DOHH2 (cell line): Measurements from ENCODE around the gene COL9A3.

ENCODE experiments used
- CTCF ChIP-seq: fragments of 200-600 bp; sonication (generic); IDR thresholded peaks from one replicate; pipeline ENCODE4 v1.5.1; 2014; ENCODE audit warnings: antibody characterized with exemption, mild to moderate bottlenecking, low read depth, low read length; ENCODE audit not compliant: poor library complexity, severe bottlenecking
- EZH2phosphoT487 ChIP-seq: fragments of 200-600 bp; sonication (generic); IDR thresholded peaks from 2 replicates; pipeline ENCODE4 v1.6.1; 2017; ENCODE audit warnings: borderline replicate concordance, mild to moderate bottlenecking, antibody characterized with exemption, low read length, moderate library complexity, mixed read lengths

GRCh38 chr20:62796699-62797491, 20.0 kb upstream of the COL9A3 start:
- TF ChIP-seq EZH2phosphoT487 (no peak), CTCF (no peak)
